IPS-NIHi7 (cell line): ENCODE results near the gene L3MBTL4.

Experiments
- DNase-seq: peaks from one replicate; pipeline ENCODE4 v3.0.0; 2012; ENCODE audit warnings: mixed read lengths; ENCODE audit errors: extremely low spot score

Gene L3MBTL4

DNA sequence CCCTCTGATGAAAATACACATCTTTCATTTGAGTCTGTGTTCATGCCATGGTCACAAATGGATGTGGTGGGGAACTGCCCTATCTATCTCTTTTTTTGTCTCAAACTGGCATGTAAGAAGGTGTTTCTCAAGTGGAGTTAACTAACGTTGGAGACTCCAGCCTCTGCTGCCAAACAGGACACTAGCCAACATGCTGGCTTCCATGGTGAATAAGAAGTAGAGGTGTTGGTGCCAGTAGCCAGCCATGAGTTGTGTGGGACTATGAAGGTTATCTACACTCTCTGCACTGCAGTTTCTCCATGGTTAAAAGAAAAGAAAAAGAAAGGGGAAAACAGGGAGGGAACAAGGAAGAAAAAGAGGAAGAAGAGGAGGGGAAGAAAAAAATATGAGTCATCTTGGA lies 370.4 kb downstream of the L3MBTL4 start:
- DNase-seq, result no peak

- DNase-seq, result no peak
These were observed 375.7 kb downstream of the L3MBTL4 start for GRCh38 chr18:6039055-6039454.

DNA sequence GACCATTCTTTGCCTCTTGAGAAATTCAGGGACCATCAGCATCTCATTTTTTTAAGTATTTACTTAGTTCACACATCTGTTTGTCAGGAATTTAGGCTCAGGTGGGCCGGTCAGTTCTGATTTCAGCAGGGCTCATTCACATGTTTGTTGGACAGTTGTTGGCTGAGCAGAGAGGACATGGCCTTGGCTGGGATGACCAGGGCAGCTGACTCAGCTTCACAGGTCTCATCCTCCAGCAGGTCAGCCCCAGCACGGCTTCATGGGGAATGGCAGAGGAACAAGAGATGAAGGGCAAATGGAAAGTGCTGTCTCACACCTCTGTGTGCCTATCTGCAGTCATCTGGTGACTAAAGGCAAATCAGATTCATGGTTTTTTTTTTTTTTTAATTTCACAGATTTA lies 383.3 kb downstream of the L3MBTL4 start:
- no peak for DNase-seq

DNA sequence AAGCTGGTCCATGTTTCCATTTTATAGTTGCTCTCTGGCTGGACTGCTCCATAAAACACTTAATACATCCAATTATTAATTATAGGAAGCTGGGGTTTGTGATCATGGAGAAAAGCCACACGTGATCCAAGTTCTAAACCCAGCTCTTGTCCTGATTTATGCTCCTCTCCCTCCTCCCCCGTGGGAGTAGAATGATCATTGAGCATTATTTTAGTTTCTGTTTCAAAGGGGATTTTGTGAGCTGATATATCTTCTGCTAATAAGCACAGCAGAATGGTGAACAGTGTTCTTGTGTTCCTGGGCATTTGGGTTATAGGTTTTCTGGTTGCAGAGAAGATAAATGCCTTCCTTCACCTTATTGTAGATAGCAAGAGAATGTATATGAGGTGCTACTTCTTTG lies 383.7 kb downstream of the L3MBTL4 start:
- no peak for DNase-seq

DNA sequence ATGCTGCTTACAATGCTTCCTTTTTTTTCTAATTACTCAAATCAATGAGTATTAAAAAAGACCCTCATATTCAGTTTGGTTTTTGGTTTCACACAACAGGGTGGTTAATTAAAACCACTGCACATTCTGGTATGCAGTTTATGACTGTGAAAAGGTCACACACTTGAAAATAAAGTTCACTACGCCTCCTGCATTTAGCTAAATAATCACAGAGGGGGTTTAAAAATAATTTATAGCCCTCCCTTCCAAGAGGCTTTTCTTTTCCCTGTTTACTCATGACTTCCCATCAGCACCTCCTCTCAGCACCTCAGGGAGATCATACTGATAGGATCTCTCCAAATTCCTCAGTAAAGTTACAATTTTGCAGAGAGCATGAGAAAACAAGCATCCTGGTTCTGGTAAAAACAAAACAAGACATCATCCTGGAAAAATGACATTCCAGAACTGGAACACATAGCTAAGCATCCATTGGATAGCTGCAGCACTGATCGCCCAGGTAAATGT lies 389.9 kb downstream of the L3MBTL4 start:
- no peak for DNase-seq

- DNase-seq, result no peak
These were observed 391.2 kb downstream of the L3MBTL4 start for GRCh38 chr18:6023551-6023950.

- peak; percentile 66 for DNase-seq
These were observed 391.9 kb downstream of the L3MBTL4 start for GRCh38 chr18:6022845-6023244.

GRCh38 chr18:6022074-6022444 lies 392.7 kb downstream of the L3MBTL4 start:
- DNase-seq, result no peak

GRCh38 chr18:6021306-6022073 lies 393.2 kb downstream of the L3MBTL4 start:
- no peak for DNase-seq

DNA sequence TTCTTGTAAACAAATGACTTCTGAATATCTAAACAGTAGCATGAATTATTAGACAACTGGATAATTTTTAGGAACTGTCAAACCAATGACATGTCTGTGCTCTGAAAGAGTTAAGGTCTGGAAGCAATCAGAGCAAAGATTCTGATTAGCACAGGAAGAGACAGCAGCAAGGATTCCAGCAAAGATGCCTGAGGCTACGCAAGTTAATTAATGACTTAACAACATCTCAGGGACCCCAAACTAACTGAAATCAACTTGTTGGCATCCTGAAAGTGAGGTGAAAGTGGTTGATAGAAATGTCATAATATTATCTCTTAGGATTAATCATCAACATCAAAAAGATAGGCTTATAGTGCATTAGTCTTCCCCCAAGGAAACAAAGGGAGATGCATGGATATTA lies 396.0 kb downstream of the L3MBTL4 start:
- no peak for DNase-seq

GRCh38 chr18:6017171-6017570 lies 397.5 kb downstream of the L3MBTL4 start:
- DNase-seq, result no peak

GRCh38 chr18:6015364-6015763 lies 399.3 kb downstream of the L3MBTL4 start:
- no peak for DNase-seq

DNA sequence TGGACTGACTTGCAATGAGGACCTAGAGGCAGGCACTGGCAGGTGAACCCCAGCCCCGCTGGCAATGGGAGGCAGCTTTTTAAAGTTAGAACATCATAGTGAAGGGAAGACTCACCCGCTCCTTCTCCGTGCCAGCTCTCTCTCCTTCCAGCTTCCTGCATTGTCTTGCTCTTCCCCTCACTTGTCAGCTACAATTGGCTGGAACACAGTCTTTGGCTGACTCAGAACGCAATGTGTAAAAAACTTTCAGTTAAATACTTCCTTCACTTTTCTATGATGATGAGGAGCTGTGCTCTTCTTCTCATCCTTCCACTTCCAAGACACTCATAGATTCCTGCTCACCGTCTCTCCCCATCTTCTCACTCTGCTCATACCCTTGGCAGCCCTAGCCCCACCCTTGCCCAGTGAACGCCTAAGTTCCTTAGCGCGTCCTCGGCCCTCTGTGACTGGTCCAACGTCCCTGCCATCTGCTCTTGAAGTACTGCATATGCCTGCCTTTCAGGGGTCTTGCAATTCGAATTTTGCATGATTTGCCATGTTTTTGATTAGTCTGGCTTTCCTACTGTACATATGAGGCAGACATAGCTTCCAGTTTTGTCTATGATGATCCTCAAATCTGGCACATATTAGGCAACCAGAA lies 401.4 kb downstream of the L3MBTL4 start:
- no peak for DNase-seq

DNA sequence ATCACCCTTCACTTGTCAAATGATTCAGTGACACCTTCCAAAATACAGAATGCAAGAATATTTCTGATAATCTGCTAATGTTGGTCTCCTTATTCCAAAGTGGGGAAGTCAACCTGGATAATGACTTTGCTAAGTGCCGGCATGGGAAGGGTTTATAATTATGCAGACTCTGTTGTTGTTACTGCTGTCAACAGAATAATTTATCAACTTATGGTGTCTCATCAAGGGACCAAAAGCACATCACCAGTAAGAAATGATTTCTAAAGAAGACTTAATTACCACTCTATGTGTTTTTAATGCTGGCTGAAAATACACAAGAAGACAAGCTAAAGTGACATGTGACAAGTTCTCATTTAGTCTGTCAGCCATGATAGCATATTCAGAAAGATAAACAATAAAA lies 403.8 kb downstream of the L3MBTL4 start:
- DNase-seq, result no peak

DNA sequence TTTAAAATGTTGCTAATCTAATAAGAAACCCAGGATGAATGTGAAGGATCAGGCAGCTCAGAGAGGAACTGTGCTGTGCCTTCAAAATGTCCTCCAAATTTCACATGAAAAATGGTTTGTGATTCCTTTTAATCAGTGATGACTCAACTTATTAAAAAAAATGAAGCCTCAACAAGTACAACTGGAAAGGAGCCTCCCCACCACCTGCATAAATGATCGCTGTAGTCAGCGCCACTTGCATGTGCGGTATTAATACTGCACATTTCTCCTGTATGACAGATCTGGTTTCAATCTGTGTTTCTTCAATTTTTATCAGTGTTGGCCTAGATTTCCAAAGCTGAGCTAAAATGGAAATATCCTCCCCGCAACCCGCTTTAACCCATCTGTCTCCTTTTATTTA lies 404.4 kb downstream of the L3MBTL4 start:
- no peak for DNase-seq

DNA sequence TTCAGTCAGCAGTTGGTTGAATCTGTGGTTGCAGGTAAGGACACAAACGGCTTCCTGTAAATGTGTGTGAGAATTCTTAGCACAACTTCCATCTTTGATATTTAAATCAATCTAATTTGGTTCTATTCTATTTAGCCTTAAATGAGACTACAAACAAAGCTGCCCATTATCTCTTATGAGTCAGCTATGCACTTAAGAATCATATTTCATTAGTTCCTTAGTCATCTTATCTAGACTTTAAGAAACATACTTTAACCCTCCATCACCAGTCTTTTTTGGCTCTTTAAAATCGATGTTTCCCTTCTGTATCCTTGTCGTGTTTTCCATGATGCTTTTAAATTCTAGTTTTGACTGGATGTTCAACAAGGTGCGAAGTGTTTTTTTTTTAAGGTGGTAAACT lies 405.0 kb downstream of the L3MBTL4 start:
- no peak for DNase-seq

- DNase-seq, result no peak
These were observed 410.0 kb downstream of the L3MBTL4 start for GRCh38 chr18:6004683-6005082.

- DNase-seq, result no peak
These were observed 410.6 kb downstream of the L3MBTL4 start for GRCh38 chr18:6004119-6004518.

GRCh38 chr18:6001867-6002266 lies 412.8 kb downstream of the L3MBTL4 start:
- no peak for DNase-seq

DNA sequence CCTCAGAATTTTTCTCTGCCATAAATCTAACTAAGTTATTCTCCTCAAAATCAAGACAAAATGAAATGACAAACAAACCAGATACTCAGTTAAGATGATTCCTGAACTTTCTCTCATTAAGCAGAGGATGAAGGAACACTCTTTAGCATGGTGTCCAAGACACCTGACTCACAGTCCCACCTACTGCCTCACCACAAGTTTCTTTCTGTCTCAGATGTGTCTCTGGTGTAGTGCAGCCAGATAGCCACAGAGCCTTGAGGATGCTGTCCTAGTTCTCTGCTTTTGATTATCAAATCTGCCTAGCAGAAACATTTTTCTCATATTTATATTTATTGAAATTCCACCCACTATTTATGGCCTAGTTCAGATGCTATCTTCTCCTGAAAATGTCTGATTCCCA lies 415.8 kb downstream of the L3MBTL4 start:
- no peak for DNase-seq

GRCh38 chr18:5998166-5998881 lies 416.4 kb downstream of the L3MBTL4 start:
- no peak for DNase-seq

DNA sequence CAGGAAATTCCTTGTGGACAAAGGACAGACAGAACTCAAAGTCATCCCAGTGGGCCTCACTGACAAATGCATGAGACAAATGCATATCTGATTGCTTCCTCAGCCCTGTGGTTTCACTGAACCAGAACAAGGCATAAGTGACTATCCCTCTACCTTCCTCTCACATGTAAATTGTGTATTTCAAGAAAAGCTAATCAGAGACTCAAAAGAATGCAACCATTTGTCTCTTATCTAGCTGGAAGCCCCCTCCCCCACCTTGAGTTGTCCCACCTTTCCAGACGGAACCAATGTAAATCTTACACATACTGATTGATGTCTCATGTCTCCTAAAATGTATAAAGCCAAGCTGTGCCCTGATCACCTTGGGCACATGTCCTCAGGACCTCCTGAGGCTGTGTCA lies 417.4 kb downstream of the L3MBTL4 start:
- no peak for DNase-seq

DNA sequence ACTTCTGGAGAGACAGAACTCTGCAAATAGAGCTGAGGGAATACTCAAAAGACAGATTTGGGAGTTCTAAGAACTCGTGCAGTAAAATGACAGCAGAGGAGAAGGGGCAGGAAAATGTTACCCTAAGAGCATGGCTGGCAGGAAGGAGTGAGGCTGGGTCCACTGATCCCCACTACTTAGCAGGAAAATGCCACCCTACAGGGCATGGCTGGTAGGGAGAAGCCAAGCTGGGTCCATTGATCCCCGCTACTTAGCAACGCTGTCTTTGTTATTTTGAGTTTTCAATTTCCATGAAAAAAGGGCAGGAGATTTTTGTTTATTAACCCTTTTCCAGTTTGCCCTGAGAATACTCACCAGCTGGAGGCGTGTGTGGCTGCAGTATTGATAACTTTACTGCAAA lies 419.1 kb downstream of the L3MBTL4 start:
- peak; percentile 56 for DNase-seq
